ENCODE results near the gene KLHDC4.
"Not testable (repeated sequence)": the region's sequence is repeated elsewhere in the genome, so short reads cannot be mapped to it uniquely, and the experiment has no call there.

Gene KLHDC4

GRCh38 chr16:87784812-87785211 lies 19.0 kb upstream of the KLHDC4 start:
- H3K4me3 ChIP-seq (replicated peaks; ENCODE audit: low read depth, low read length) = no peak overlapping the region
- DNase-seq (ENCODE audit: low read depth) = peak; percentile 42
- TF ChIP-seq CTCF (IDR thresholded peaks at IDR 0.05; ENCODE audit: low read length, missing control alignments) = no peak

- TF ChIP-seq CTCF (IDR thresholded peaks at IDR 0.05; ENCODE audit: low read length, missing control alignments) = no peak
- no peak for DNase-seq (ENCODE audit: low read depth)
These were observed 16.2 kb upstream of the KLHDC4 start for GRCh38 chr16:87782033-87782432.

GRCh38 chr16:87780385-87780989 lies 14.7 kb upstream of the KLHDC4 start:
- DNase-seq (ENCODE audit: low read depth) = peak; percentile 74
- no peak for TF ChIP-seq CTCF (IDR thresholded peaks at IDR 0.05; ENCODE audit: low read length, missing control alignments)
- no peak overlapping the region for H3K4me3 ChIP-seq (replicated peaks; ENCODE audit: low read depth, low read length)

More at GRCh38 chr16:87782033-87782432, 16.2 kb upstream of the KLHDC4 start:
- no peak overlapping the region for H3K4me3 ChIP-seq (replicated peaks; ENCODE audit: low read depth, low read length)

- DNase-seq (ENCODE audit: low read depth) = peak; percentile 97
- no peak overlapping the region for H3K4me3 ChIP-seq (replicated peaks; ENCODE audit: low read depth, low read length)
- TF ChIP-seq CTCF (IDR thresholded peaks at IDR 0.05; ENCODE audit: low read length, missing control alignments) = peak; percentile 95
These were observed 13.2 kb upstream of the KLHDC4 start for GRCh38 chr16:87778830-87779579.

- TF ChIP-seq CTCF (IDR thresholded peaks at IDR 0.05; ENCODE audit: low read length, missing control alignments) = no peak
- H3K4me3 ChIP-seq (replicated peaks; ENCODE audit: low read depth, low read length) = no peak overlapping the region
- DNase-seq (ENCODE audit: low read depth) = no peak
These were observed 12.7 kb upstream of the KLHDC4 start for GRCh38 chr16:87778476-87778829.

- H3K4me3 ChIP-seq (replicated peaks; ENCODE audit: low read depth, low read length); DNase-seq (ENCODE audit: low read depth): not testable (repeated sequence)
These were observed 8.1 kb upstream of the KLHDC4 start for GRCh38 chr16:87773836-87774235.

- H3K4me3 ChIP-seq (replicated peaks; ENCODE audit: low read depth, low read length); DNase-seq (ENCODE audit: low read depth): not testable (repeated sequence)
These were observed 1.7 kb upstream of the KLHDC4 start for GRCh38 chr16:87767456-87767855.

GRCh38 chr16:87766485-87766797 lies 655 bp upstream of the KLHDC4 start:
- no peak for DNase-seq (ENCODE audit: low read depth)
- peak overlapping the region; percentile 84 for H3K4me3 ChIP-seq (replicated peaks; ENCODE audit: low read depth, low read length)
- TF ChIP-seq CTCF (IDR thresholded peaks at IDR 0.05; ENCODE audit: low read length, missing control alignments) = no peak
